GM12892 (cell line): Measurements from ENCODE around the gene ING1.

Experiments
- POLR2A ChIP-seq: IDR thresholded peaks from 2 replicates; pipeline ENCODE4 v1.6.1; 2011; ENCODE audit warnings: low read depth, low read length, control low read depth
- POLR2AphosphoS5 ChIP-seq: IDR thresholded peaks from 2 replicates; pipeline ENCODE4 v1.6.1; 2011; ENCODE audit warnings: low read depth, low read length, control low read depth
- TAF1 ChIP-seq: IDR thresholded peaks from 2 replicates; pipeline ENCODE4 v1.6.1; 2011; ENCODE audit warnings: low read depth, mild to moderate bottlenecking, control low read depth, low read length, borderline replicate concordance

DNA sequence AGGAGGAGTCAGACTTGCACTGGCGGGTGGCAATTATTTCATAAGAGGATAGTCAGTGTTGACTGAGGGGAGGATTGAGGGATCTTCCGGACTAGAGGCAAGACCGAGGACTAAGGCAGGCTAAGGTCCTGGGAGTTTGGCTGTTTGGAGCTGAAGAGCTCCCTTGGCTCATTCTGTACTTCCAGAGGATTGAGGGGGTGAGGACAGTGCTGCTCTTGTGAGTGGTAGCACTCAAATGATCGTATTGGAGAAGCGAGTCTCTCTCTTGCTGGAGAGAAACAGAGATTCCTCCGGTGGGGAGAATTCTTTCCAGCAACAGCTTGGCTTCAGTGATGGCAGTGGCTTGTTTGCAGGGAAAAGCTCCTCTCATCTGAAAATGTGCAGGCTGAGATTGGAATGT is 47.1 kb downstream of the ING1 start:
- TF ChIP-seq POLR2A (no peak), POLR2AphosphoS5 (no peak), TAF1 (no peak)
